ENCODE measurements around the gene CMAS. TPM values are rescaled to one million over a fixed set of nuclear protein-coding genes. Genes with fewer than 3 reads are reported as not detected.
"Not testable (repeated sequence)": the region's sequence is repeated elsewhere in the genome, so short reads cannot be mapped to it uniquely, and the experiment has no call there.

Gene CMAS
- total RNA-seq, 2 donors from 2014 or later = 50.2 to 87.3 TPM

- H3K4me3 Mint-ChIP-seq = no peak overlapping the region
- Histone ChIP-seq H3K4me3 (ENCODE audit: low read length) (no peak overlapping the region), H3K36me3 (ENCODE audit: control insufficient read depth, insufficient read depth, low read length) (peaks cover 2% of the 10 kb centered on the region), H3K4me1 (ENCODE audit: control insufficient read depth, insufficient read depth, low read length) (peaks cover 3% of the 10 kb centered on the region), H3K27ac (ENCODE audit: low read depth, low read length) (no peak overlapping the region), H3K27me3 (ENCODE audit: control insufficient read depth, insufficient read depth, low read length, poor library complexity, severe bottlenecking) (no peaks in the 10 kb centered on the region), H3K9me3 (ENCODE audit: control insufficient read depth, low read length) (no peaks in the 10 kb centered on the region), H3K9ac (ENCODE audit: extremely low read depth, low read length, poor library complexity, severe bottlenecking) (no peak overlapping the region)
- H3K9me3 Mint-ChIP-seq = no peaks in the 10 kb centered on the region
- H3K4me1 Mint-ChIP-seq = peaks cover 33% of the 10 kb centered on the region
- no peak for DNase-seq
- H3K27ac Mint-ChIP-seq = no peak overlapping the region
- H3K36me3 Mint-ChIP-seq (ENCODE audit: low read depth) = peaks cover 29% of the 10 kb centered on the region
- no peak for TF ChIP-seq CTCF (conservative IDR thresholded peaks at IDR 0.05)
- H3K27me3 Mint-ChIP-seq (ENCODE audit: insufficient read depth) = no peaks in the 10 kb centered on the region
- 93 to 96% methylated on average over 2 to 4 of the region's 4 CpGs for WGBS, 2 experiments (ENCODE audit: insufficient coverage in 1 of 2, insufficient read length in 1 of 2)
Observed at GRCh38 chr12:22050078-22050477, 4.1 kb downstream of the CMAS start.

- peaks cover 13% of the 10 kb centered on the region for H3K36me3 ChIP-seq (ENCODE audit: control insufficient read depth, insufficient read depth, low read length)
- H3K4me3 Mint-ChIP-seq = no peak overlapping the region
- H3K27me3 ChIP-seq (ENCODE audit: control insufficient read depth, insufficient read depth, low read length, poor library complexity, severe bottlenecking) = no peaks in the 10 kb centered on the region
- no peaks in the 10 kb centered on the region for H3K9me3 ChIP-seq (ENCODE audit: control insufficient read depth, low read length)
- no peak for DNase-seq
- H3K4me1 ChIP-seq (ENCODE audit: control insufficient read depth, insufficient read depth, low read length) = no peaks in the 10 kb centered on the region
- H3K9ac ChIP-seq (ENCODE audit: extremely low read depth, low read length, poor library complexity, severe bottlenecking) = no peak overlapping the region
- H3K36me3 Mint-ChIP-seq (ENCODE audit: low read depth) = peaks cover 39% of the 10 kb centered on the region
- H3K4me3 ChIP-seq (ENCODE audit: low read length) = no peak overlapping the region
- no peak overlapping the region for H3K27ac Mint-ChIP-seq
- no peak overlapping the region for H3K27ac ChIP-seq (ENCODE audit: low read depth, low read length)
- TF ChIP-seq CTCF (conservative IDR thresholded peaks at IDR 0.05) = no peak
- H3K27me3 Mint-ChIP-seq (ENCODE audit: insufficient read depth) = no peaks in the 10 kb centered on the region
- no peaks in the 10 kb centered on the region for H3K9me3 Mint-ChIP-seq
- peaks cover 35% of the 10 kb centered on the region for H3K4me1 Mint-ChIP-seq
Observed at GRCh38 chr12:22051114-22051698, 5.2 kb downstream of the CMAS start.

- not testable (repeated sequence) for DNase-seq; H3K27ac ChIP-seq (ENCODE audit: low read depth, low read length); H3K9me3 Mint-ChIP-seq; H3K27me3 ChIP-seq (ENCODE audit: control insufficient read depth, insufficient read depth, low read length, poor library complexity, severe bottlenecking); H3K4me3 ChIP-seq (ENCODE audit: low read length); H3K27ac Mint-ChIP-seq; H3K9me3 ChIP-seq (ENCODE audit: control insufficient read depth, low read length); H3K4me3 Mint-ChIP-seq; H3K9ac ChIP-seq (ENCODE audit: extremely low read depth, low read length, poor library complexity, severe bottlenecking); H3K4me1 ChIP-seq (ENCODE audit: control insufficient read depth, insufficient read depth, low read length); H3K27me3 Mint-ChIP-seq (ENCODE audit: insufficient read depth)
- Mint-ChIP-seq H3K36me3 (ENCODE audit: low read depth) (peaks cover 52% of the 10 kb centered on the region), H3K4me1 (peaks cover 22% of the 10 kb centered on the region)
- peaks cover 27% of the 10 kb centered on the region for H3K36me3 ChIP-seq (ENCODE audit: control insufficient read depth, insufficient read depth, low read length)
- WGBS, 2 experiments (ENCODE audit: insufficient coverage in 1 of 2, insufficient read length in 1 of 2) = 92% methylated on average over 5 of the region's 6 CpGs; no CpG with 5 or more reads in 1 of the 2 experiments
Observed at GRCh38 chr12:22052994-22053393, 7.0 kb downstream of the CMAS start.

- no peak overlapping the region for H3K4me3 ChIP-seq (ENCODE audit: low read length)
- Mint-ChIP-seq H3K9me3 (no peaks in the 10 kb centered on the region), H3K4me1 (peaks cover 12% of the 10 kb centered on the region), H3K36me3 (ENCODE audit: low read depth) (peaks cover 58% of the 10 kb centered on the region), H3K27me3 (ENCODE audit: insufficient read depth) (no peaks in the 10 kb centered on the region), H3K27ac (no peak overlapping the region), H3K4me3 (no peak overlapping the region)
- H3K4me1 ChIP-seq (ENCODE audit: control insufficient read depth, insufficient read depth, low read length) = no peaks in the 10 kb centered on the region
- DNase-seq = no peak
- H3K9ac ChIP-seq (ENCODE audit: extremely low read depth, low read length, poor library complexity, severe bottlenecking) = no peak overlapping the region
- peaks cover 33% of the 10 kb centered on the region for H3K36me3 ChIP-seq (ENCODE audit: control insufficient read depth, insufficient read depth, low read length)
- no peaks in the 10 kb centered on the region for H3K27me3 ChIP-seq (ENCODE audit: control insufficient read depth, insufficient read depth, low read length, poor library complexity, severe bottlenecking)
- no peak overlapping the region for H3K27ac ChIP-seq (ENCODE audit: low read depth, low read length)
- H3K9me3 ChIP-seq (ENCODE audit: control insufficient read depth, low read length) = no peaks in the 10 kb centered on the region
- TF ChIP-seq CTCF (conservative IDR thresholded peaks at IDR 0.05) = no peak
- 96 to 100% methylated on average over 1 to 2 of the region's 3 CpGs for WGBS, 2 experiments (ENCODE audit: insufficient coverage in 1 of 2, insufficient read length in 1 of 2)
Observed at GRCh38 chr12:22054155-22054554, 8.1 kb downstream of the CMAS start.
